GM18517 (cell line): Measurements from ENCODE around the gene TTC28.
"Not testable (repeated sequence)": the region's sequence is repeated elsewhere in the genome, so short reads cannot be mapped to it uniquely, and the experiment has no call there.

Source experiments
- ATAC-seq: cut with Tn5 transposase; IDR thresholded peaks from one replicate; pipeline ENCODE4 v1.9.1; 2021; ENCODE audit warnings: mild to moderate bottlenecking, moderate library complexity; ENCODE audit not compliant: unreplicated experiment

Gene TTC28

GRCh38 chr22:28120691-28121592, 558.7 kb downstream of the TTC28 start:
- ATAC-seq = no peak

GRCh38 chr22:28118957-28119631, 560.5 kb downstream of the TTC28 start:
- ATAC-seq = no peak

GRCh38 chr22:28116219-28116673, 563.4 kb downstream of the TTC28 start:
- no peak for ATAC-seq

- ATAC-seq = no peak
These were observed 564.2 kb downstream of the TTC28 start for GRCh38 chr22:28115426-28115825.

- ATAC-seq = no peak
These were observed 567.0 kb downstream of the TTC28 start for GRCh38 chr22:28112548-28113043.

GRCh38 chr22:28112190-28112544, 567.5 kb downstream of the TTC28 start:
- ATAC-seq = no peak

- no peak for ATAC-seq
These were observed 568.0 kb downstream of the TTC28 start for GRCh38 chr22:28111501-28112189.

GRCh38 chr22:28108851-28109250, 570.8 kb downstream of the TTC28 start:
- ATAC-seq = no peak

- no peak for ATAC-seq
These were observed 573.0 kb downstream of the TTC28 start for GRCh38 chr22:28106617-28107016.

GRCh38 chr22:28105988-28106387, 573.7 kb downstream of the TTC28 start:
- no peak for ATAC-seq

- no peak for ATAC-seq
These were observed 574.2 kb downstream of the TTC28 start for GRCh38 chr22:28105413-28105812.

GRCh38 chr22:28103596-28103995, 576.0 kb downstream of the TTC28 start:
- ATAC-seq = no peak

GRCh38 chr22:28102151-28102812, 577.4 kb downstream of the TTC28 start:
- ATAC-seq = no peak

GRCh38 chr22:28097627-28098026, 582.0 kb downstream of the TTC28 start:
- no peak for ATAC-seq

GRCh38 chr22:28096161-28096560, 583.5 kb downstream of the TTC28 start:
- no peak for ATAC-seq

- ATAC-seq = no peak
These were observed 584.1 kb downstream of the TTC28 start for GRCh38 chr22:28095316-28096095.

- no peak for ATAC-seq
These were observed 584.9 kb downstream of the TTC28 start for GRCh38 chr22:28094771-28095170.

GRCh38 chr22:28093711-28094110, 585.9 kb downstream of the TTC28 start:
- ATAC-seq = no peak

- ATAC-seq = no peak
These were observed 588.2 kb downstream of the TTC28 start for GRCh38 chr22:28091486-28091885.

- not testable (repeated sequence) for ATAC-seq
These were observed 590.1 kb downstream of the TTC28 start for GRCh38 chr22:28089541-28089940.
